H9 (cell line): Measurements from ENCODE around the gene MCU. TPM values are rescaled to one million over a fixed set of nuclear protein-coding genes. Genes with fewer than 3 reads are reported as not detected.
"Not testable (repeated sequence)": the region's sequence is repeated elsewhere in the genome, so short reads cannot be mapped to it uniquely, and the experiment has no call there.

Experiments
- DNase-seq: peaks from one replicate; pipeline ENCODE4 v3.0.0-alpha.2; 2017
- H2AFZ ChIP-seq: one replicate; pipeline ENCODE4 v1.6.1; 2013; ENCODE audit warnings: mild to moderate bottlenecking, low read length, control low read depth, moderate library complexity
- H2AK5ac ChIP-seq: 2 replicates; pipeline ENCODE4 v1.6.1; 2013; ENCODE audit warnings: low read length, control low read depth, mixed read lengths; ENCODE audit not compliant: insufficient read length
- H2BK120ac ChIP-seq: one replicate; pipeline ENCODE4 v1.6.1; 2013; ENCODE audit warnings: low read depth, mild to moderate bottlenecking, low read length, control low read depth, inconsistent platforms; ENCODE audit not compliant: poor library complexity, severe bottlenecking
- H2BK12ac ChIP-seq: 2 replicates; pipeline ENCODE4 v1.6.1; 2013; ENCODE audit warnings: low read length, control low read depth, mixed read lengths, low read depth; ENCODE audit not compliant: insufficient read length
- H2BK15ac ChIP-seq: 2 replicates; pipeline ENCODE4 v1.6.1; 2013; ENCODE audit warnings: low read depth, low read length, control low read depth
- H2BK20ac ChIP-seq: one replicate; pipeline ENCODE4 v1.6.1; 2013; ENCODE audit warnings: low read depth, mild to moderate bottlenecking, low read length, control low read depth, inconsistent platforms; ENCODE audit not compliant: poor library complexity, severe bottlenecking
- H2BK5ac ChIP-seq: 2 replicates; pipeline ENCODE4 v1.6.1; 2013; ENCODE audit warnings: low read length, control low read depth, mixed read lengths; ENCODE audit not compliant: insufficient read length
- H3K14ac ChIP-seq: 2 replicates; pipeline ENCODE4 v1.6.1; 2013; ENCODE audit warnings: low read length, control low read depth; ENCODE audit not compliant: insufficient read depth
- H3K18ac ChIP-seq: 2 replicates; pipeline ENCODE4 v1.6.1; 2013; ENCODE audit warnings: low read depth, mild to moderate bottlenecking, mixed read lengths, low read length, control low read depth; ENCODE audit not compliant: insufficient read length
- H3K23ac ChIP-seq: 2 replicates; pipeline ENCODE4 v1.6.1; 2013; ENCODE audit warnings: low read length, control low read depth, mixed read lengths, low read depth; ENCODE audit not compliant: insufficient read length
- H3K23me2 ChIP-seq: 2 replicates; pipeline ENCODE4 v1.6.1; 2013; ENCODE audit warnings: low read depth, mild to moderate bottlenecking, mixed read lengths, low read length, control low read depth; ENCODE audit not compliant: insufficient read length, poor library complexity, severe bottlenecking
- H3K27ac ChIP-seq: 2 replicates; pipeline ENCODE4 v1.5.1; 2013; ENCODE audit warnings: low read length, control low read depth, mixed read lengths, low read depth; ENCODE audit not compliant: insufficient read length
- H3K27me3 ChIP-seq: 2 replicates; pipeline ENCODE4 v1.6.1; 2013; ENCODE audit warnings: low read length, control low read depth, inconsistent platforms; ENCODE audit not compliant: insufficient read depth
- H3K4ac ChIP-seq: 2 replicates; pipeline ENCODE4 v1.6.1; 2013; ENCODE audit warnings: low read depth, mild to moderate bottlenecking, control low read depth, inconsistent platforms, low read length, moderate library complexity
- H3K4me1 ChIP-seq: 2 replicates; pipeline ENCODE4 v1.6.1; 2013; ENCODE audit warnings: low read length, control low read depth, inconsistent platforms; ENCODE audit not compliant: insufficient read depth
- H3K4me2 ChIP-seq: 2 replicates; pipeline ENCODE4 v1.6.1; 2013; ENCODE audit warnings: low read length, control low read depth, mixed read lengths; ENCODE audit not compliant: insufficient read length, insufficient read depth
- H3K56ac ChIP-seq: 2 replicates; pipeline ENCODE4 v1.6.1; 2013; ENCODE audit warnings: low read depth, mild to moderate bottlenecking, mixed read lengths, low read length, control low read depth; ENCODE audit not compliant: insufficient read length
- H3K79me1 ChIP-seq: 2 replicates; pipeline ENCODE4 v1.6.1; 2013; ENCODE audit warnings: low read depth, mild to moderate bottlenecking, moderate library complexity, low read length, control low read depth, inconsistent platforms; ENCODE audit not compliant: insufficient read depth, poor library complexity, severe bottlenecking
- H3K79me2 ChIP-seq: 2 replicates; pipeline ENCODE4 v1.6.1; 2013; ENCODE audit warnings: low read length, control low read depth, inconsistent platforms; ENCODE audit not compliant: insufficient read depth
- H3K9ac ChIP-seq: 2 replicates; pipeline ENCODE4 v1.6.1; 2013; ENCODE audit warnings: low read length, control low read depth, mixed read lengths; ENCODE audit not compliant: insufficient read length; ENCODE audit errors: extremely low read depth
- H3K9me3 ChIP-seq: one replicate; pipeline ENCODE4 v1.6.1; 2013; ENCODE audit warnings: low read depth, low read length, inconsistent platforms; ENCODE audit not compliant: control insufficient read depth
- H3T11ph ChIP-seq: one replicate; pipeline ENCODE4 v1.6.1; 2013; ENCODE audit warnings: mild to moderate bottlenecking, low read length, control low read depth, inconsistent platforms
- H4K20me1 ChIP-seq: one replicate; pipeline ENCODE4 v1.6.1; 2013; ENCODE audit not compliant: control insufficient read depth, insufficient read length, insufficient read depth
- H4K5ac ChIP-seq: 2 replicates; pipeline ENCODE4 v1.6.1; 2013; ENCODE audit warnings: low read depth, mild to moderate bottlenecking, mixed read lengths, low read length, control low read depth; ENCODE audit not compliant: insufficient read length
- H4K8ac ChIP-seq: replicated peaks from 2 replicates; pipeline ENCODE4 v1.6.1; 2013; ENCODE audit warnings: low read length, control low read depth, mixed read lengths, low read depth; ENCODE audit not compliant: insufficient read length
- H4K91ac ChIP-seq: 2 replicates; pipeline ENCODE4 v1.6.1; 2013; ENCODE audit warnings: low read depth, mild to moderate bottlenecking, moderate library complexity, mixed read lengths, low read length, control low read depth; ENCODE audit not compliant: insufficient read length
- H3K27ac Mint-ChIP-seq, 3 experiments: 2 replicates in 2 of 3; 3 replicates in 1 of 3; pipeline ENCODE4 v1.8.0; 2020 to 2021; ENCODE audit warnings: mixed read lengths in 3 of 3, mild to moderate bottlenecking in 1 of 3, moderate library complexity in 1 of 3
- H3K27me3 Mint-ChIP-seq: 2 replicates; pipeline ENCODE4 v1.8.0; 2021; ENCODE audit warnings: low read depth, mild to moderate bottlenecking, moderate library complexity, mixed read lengths
- H3K36me3 Mint-ChIP-seq, 3 experiments: 2 replicates in 2 of 3; 3 replicates in 1 of 3; pipeline ENCODE4 v1.8.0; 2020 to 2021; ENCODE audit warnings: low read depth in 3 of 3, mixed read lengths in 3 of 3; ENCODE audit not compliant: insufficient read depth in 1 of 3
- H3K4me1 Mint-ChIP-seq, 2 experiments: 2 replicates each; pipeline ENCODE4 v1.8.0; 2020; ENCODE audit warnings: mixed read lengths in 2 of 2
- H3K4me3 Mint-ChIP-seq, 2 experiments: 2 replicates in 1 of 2; 3 replicates in 1 of 2; pipeline ENCODE4 v1.8.0; 2020 to 2021; ENCODE audit warnings: mild to moderate bottlenecking in 2 of 2, mixed read lengths in 2 of 2, moderate library complexity in 1 of 2
- H3K9me3 Mint-ChIP-seq, 2 experiments: 2 replicates in 1 of 2; 3 replicates in 1 of 2; pipeline ENCODE4 v1.8.0; 2020; ENCODE audit warnings: mild to moderate bottlenecking in 2 of 2, mixed read lengths in 2 of 2, moderate library complexity in 1 of 2
- CTCF ChIP-seq: fragments of 200-600 bp; sonication (generic); conservative IDR thresholded peaks from 3 replicates; pipeline ENCODE4 v1.8.0; 2021; ENCODE audit warnings: antibody characterized with exemption, mild to moderate bottlenecking
- WGBS: extraction: QIAGEN DNeasy Blood & Tissue Kit; methylation state at CpG from one replicate; pipeline ENCODE4 v1.1.7; 2013; ENCODE audit warnings: missing lambda C conversion rate, low lambda C conversion rate, mixed read lengths; ENCODE audit not compliant: insufficient read length; ENCODE audit errors: extremely low coverage; 5-methylcytosine and 5-hydroxymethylcytosine counted together
- total RNA-seq: library from RNA; stranded (reverse); gene quantifications from 2 replicates; pipeline ENCODE4 v1.2.1, GENCODE V29; 2021

The MCU gene
- total RNA-seq, 1 experiment from 2014 or later, result 36.6 TPM

- H3K27ac Mint-ChIP-seq, result no peak overlapping the region; a peak in 1 of 7 replicates
Measured at GRCh38 chr10:72645263-72645858, 46.6 kb upstream of the MCU start.

GRCh38 chr10:72646971-72647370 lies 45.0 kb upstream of the MCU start:
- not testable (repeated sequence) for DNase-seq, H3K14ac ChIP-seq, H4K91ac ChIP-seq, H3K27me3 Mint-ChIP-seq, H3K23me2 ChIP-seq, H2BK120ac ChIP-seq, H2BK12ac ChIP-seq, H2BK5ac ChIP-seq, H3K9me3 Mint-ChIP-seq, H3K27ac ChIP-seq, H3K4me2 ChIP-seq, H3K23ac ChIP-seq, H3K9ac ChIP-seq, H3K36me3 Mint-ChIP-seq, H3K79me2 ChIP-seq, H2BK20ac ChIP-seq, H3K4me3 Mint-ChIP-seq, H3K4me1 ChIP-seq, H2AFZ ChIP-seq, H4K20me1 ChIP-seq, H3K4me1 Mint-ChIP-seq, H4K8ac ChIP-seq, H3K9me3 ChIP-seq, H3K4ac ChIP-seq, H4K5ac ChIP-seq, H3K56ac ChIP-seq, H3K27ac Mint-ChIP-seq, H3K18ac ChIP-seq, H2AK5ac ChIP-seq, H3K27me3 ChIP-seq, H3K79me1 ChIP-seq, H2BK15ac ChIP-seq, H3T11ph ChIP-seq
- WGBS, result no CpG with 5 or more reads among the region's 3 CpGs

More at GRCh38 chr10:72645263-72645858, 46.6 kb upstream of the MCU start:
- no peak overlapping the region for H3K23ac ChIP-seq
- peaks cover 2% of the 10 kb centered on the region; the same call in 1 of the 2 replicates for H3K4me1 ChIP-seq
- no peak overlapping the region for H3K9ac ChIP-seq
- WGBS, result no CpG with 5 or more reads among the region's 2 CpGs
- no peak overlapping the region for H3K18ac ChIP-seq
- H3K14ac ChIP-seq, result no peak overlapping the region
- no peaks in the 10 kb centered on the region for H3K9me3 ChIP-seq
- no peak overlapping the region for H4K5ac ChIP-seq
- H3K79me1 ChIP-seq, result no peaks in the 10 kb centered on the region
- Mint-ChIP-seq H3K9me3 (no peaks in the 10 kb centered on the region), H3K36me3 (no peaks in the 10 kb centered on the region), H3K27me3 (0 out of 2 replicates have a peak, but pooled peaks cover 2% of the 10 kb centered on the region), H3K4me1 (no peaks in the 10 kb centered on the region), H3K4me3 (no peak overlapping the region)
- no peak overlapping the region for H2BK5ac ChIP-seq
- no peaks in the 10 kb centered on the region for H3K27me3 ChIP-seq
- no peak overlapping the region for H2BK15ac ChIP-seq
- H2AK5ac ChIP-seq, result no peak overlapping the region
- no peak overlapping the region for H3T11ph ChIP-seq
- no peak overlapping the region for H3K27ac ChIP-seq
- no peak for TF ChIP-seq CTCF
- no peak overlapping the region for H2BK20ac ChIP-seq
- no peak overlapping the region for H3K4ac ChIP-seq
- no peak overlapping the region for H2AFZ ChIP-seq
- no peak overlapping the region for H4K91ac ChIP-seq
- H3K4me2 ChIP-seq, result no peak overlapping the region
- no peaks in the 10 kb centered on the region for H3K23me2 ChIP-seq
- no peaks in the 10 kb centered on the region for H4K20me1 ChIP-seq
- DNase-seq, result no peak
- H2BK120ac ChIP-seq, result no peak overlapping the region
- no peaks in the 10 kb centered on the region for H3K79me2 ChIP-seq
- H2BK12ac ChIP-seq, result no peak overlapping the region
- no peak overlapping the region for H4K8ac ChIP-seq
- no peak overlapping the region for H3K56ac ChIP-seq
